NCI-H82 (cell line): ENCODE measurements around the gene ANXA3.

Source experiments
- DNase-seq: peaks from one replicate; lab custom pipeline; 2025; lab: John Stamatoyannopoulos, UW

The ANXA3 gene

GRCh38 chr4:78645853-78646757 is 94.5 kb downstream of the ANXA3 start:
- DNase-seq, result no peak

DNA sequence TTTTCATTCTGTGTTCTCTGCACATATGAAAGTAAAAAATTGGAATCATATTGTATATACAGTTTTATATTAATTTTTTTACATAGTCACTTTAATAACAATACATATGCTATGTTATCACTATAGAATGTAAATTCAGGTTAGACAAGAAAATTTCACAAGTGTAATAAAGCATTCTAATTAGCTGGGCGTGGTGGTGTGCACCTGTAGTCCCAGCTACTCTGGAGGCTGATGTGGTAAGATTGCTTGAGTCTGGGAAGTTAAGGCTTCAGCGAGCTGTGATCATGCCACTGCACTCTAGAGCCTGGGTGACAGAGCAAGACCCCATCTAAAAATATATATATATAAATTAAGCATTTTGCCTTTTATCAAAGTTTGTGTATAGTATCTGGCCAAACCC is 95.7 kb downstream of the ANXA3 start:
- no peak for DNase-seq

DNA sequence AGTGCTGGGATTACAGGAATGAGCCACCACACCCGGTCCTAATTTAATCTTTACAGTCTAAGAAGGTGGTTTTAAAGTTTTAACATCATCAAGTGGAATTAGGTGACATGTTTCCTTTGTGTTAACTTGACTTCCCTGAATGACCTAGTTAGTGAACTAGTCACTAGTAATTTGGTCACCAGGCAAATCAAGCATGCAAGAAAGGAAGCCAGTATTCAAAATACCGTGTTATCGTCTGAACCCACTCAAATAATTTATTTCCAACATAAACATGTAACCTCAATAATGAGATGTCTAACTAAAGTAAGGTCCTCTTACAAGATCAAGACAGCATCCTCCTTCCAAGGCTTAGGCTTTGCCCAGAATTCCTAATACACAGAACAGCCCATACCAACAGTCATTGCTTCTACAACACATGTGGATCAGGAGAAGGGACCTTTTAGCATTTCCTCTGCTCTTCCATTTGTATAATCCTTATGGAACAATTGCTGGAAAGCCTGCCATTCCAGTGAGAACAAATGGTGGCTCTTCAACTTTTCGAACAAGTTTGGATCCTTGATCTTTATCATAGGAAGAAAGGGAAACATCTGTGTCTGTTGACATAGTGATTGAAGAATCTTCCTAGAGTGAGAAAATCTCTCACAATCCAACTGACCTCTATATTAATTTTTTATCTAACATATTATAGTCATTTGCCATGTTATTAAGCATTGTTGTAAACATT is 97.2 kb downstream of the ANXA3 start:
- no peak for DNase-seq

GRCh38 chr4:78650106-78651024 is 98.8 kb downstream of the ANXA3 start:
- no peak for DNase-seq

- DNase-seq, result no peak
These were observed 99.8 kb downstream of the ANXA3 start for GRCh38 chr4:78651250-78651860.

GRCh38 chr4:78652282-78652876 is 100.8 kb downstream of the ANXA3 start:
- DNase-seq, result no peak

GRCh38 chr4:78653655-78654054 is 102.1 kb downstream of the ANXA3 start:
- DNase-seq, result peak; percentile 47

GRCh38 chr4:78654807-78655206 is 103.2 kb downstream of the ANXA3 start:
- peak; percentile 53 for DNase-seq

GRCh38 chr4:78656968-78657445 is 105.4 kb downstream of the ANXA3 start:
- no peak for DNase-seq

DNA sequence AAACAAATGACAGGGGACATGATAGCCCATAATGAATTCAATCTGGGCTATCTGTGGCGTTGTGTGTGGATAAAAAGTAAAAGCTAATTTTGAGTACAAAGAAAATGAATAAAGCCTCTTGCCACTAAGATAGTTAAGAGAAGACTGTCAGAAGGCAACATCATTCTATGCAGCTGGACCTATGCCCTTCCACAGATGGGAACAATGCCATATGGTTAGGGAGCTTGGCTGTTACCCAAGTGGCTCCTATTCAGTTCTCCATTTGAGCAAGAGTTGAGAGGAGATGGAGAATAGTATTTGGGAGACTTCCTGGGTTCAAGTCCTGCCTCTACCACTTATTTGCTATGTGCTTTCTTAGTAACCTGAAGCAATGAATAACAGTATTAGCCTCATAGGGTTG is 107.7 kb downstream of the ANXA3 start:
- no peak for DNase-seq

GRCh38 chr4:78659665-78660064 is 108.1 kb downstream of the ANXA3 start:
- DNase-seq, result no peak
